HG02852 (cell line): ENCODE results near the gene ZRANB1.

ENCODE experiments used
- ATAC-seq: cut with Tn5 transposase; IDR thresholded peaks from one replicate; pipeline ENCODE4 v1.9.1; 2021; ENCODE audit warnings: mild to moderate bottlenecking, moderate library complexity; ENCODE audit not compliant: unreplicated experiment

Gene ZRANB1

GRCh38 chr10:124993345-124993708 is 51.4 kb downstream of the ZRANB1 start:
- ATAC-seq, result no peak

DNA sequence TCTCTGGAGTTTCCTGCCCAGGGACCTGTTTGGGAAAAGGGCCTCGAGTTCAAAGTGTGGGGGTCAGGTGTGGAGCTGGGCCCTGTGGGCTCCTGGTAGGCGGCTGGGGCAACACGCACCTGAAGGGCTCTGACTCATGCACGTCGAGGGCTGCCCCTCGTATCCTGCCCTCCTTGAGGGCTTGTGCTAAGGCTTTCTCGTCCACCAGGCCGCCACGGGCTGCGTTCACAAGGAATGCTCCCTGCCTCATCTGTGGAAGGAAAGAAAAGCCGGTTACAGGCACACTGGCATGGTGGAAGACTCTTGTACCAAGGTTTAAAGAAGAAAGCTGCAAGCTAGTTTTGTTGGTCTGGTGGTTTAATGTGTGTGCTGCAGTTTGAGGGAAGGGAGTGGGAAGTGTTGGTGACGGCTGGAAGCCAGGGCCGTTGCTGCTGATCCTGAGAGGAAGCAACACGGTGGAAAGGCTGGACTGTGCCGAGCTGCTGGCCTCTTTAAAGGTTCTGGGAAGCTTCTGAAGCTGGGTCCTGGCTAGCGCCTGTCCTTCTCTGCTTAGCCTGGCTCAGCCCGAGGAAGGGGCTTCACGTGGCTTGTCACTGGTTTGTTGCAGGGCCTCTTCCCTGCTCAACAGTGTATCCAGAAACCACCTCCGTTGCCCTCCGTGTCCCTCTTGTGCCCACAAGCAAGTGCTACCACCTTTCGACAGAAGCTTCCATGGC is 52.0 kb downstream of the ZRANB1 start:
- no peak for ATAC-seq

DNA sequence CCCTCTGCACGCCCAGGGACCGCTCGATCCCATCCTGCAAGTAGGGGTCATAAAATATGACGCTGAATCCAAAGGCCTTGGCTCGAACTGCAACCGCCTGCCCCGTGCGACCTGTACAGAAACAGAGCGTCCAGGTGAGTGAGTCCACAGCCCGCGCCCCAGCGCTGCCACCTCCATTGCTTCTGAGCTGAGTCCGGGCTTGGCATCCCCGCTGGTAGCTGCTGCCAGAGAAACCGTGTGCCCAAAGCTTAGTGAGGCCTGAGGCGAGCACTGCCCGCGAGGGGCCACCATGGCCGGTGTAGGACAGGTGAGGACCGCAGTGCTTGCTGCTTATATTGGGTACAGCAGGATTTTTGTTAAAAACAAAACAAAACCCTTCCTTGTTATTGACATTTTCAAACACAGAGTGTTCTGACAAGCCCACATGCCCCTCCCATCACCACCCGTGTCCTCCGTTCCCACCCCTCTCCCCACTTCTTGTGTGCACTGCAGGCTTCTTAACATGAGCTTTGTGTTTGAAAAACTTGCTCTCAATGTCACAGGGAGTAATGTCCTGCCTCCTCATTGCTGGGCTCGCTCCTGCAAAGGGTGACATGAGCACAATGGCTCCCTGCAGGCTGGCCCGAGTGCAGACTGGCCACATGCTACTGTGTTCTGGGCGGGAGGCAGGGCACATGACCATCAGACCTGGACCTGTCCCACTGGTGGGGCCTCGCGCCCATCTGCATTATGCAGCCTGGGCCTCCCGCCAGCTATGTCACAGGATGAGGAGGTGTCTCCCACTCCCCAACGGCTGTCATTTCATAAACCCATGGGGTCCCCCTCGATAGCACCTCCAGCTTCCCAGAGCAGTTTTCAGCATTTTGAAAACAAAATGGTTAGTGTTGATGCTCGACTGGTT is 52.9 kb downstream of the ZRANB1 start:
- ATAC-seq, result no peak

DNA sequence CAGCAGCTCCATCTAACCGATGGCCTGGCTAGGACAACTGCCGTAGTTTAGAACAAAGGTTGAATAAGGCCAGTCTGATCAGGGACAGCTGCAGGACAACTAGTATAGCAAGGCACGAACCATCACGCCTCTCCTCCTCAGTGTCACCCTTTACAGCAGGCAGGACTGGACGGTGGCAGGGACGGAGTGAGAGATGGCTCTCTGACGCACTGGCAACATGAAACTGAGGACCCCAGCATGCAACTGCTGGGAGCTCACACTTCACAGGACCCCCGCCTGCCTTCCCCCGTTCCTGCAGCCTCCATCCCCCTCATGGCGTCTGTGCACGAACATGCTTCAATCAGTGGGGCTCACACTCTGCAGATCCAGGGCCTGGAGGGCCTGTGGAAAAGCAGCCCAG is 53.7 kb downstream of the ZRANB1 start:
- ATAC-seq, result no peak

DNA sequence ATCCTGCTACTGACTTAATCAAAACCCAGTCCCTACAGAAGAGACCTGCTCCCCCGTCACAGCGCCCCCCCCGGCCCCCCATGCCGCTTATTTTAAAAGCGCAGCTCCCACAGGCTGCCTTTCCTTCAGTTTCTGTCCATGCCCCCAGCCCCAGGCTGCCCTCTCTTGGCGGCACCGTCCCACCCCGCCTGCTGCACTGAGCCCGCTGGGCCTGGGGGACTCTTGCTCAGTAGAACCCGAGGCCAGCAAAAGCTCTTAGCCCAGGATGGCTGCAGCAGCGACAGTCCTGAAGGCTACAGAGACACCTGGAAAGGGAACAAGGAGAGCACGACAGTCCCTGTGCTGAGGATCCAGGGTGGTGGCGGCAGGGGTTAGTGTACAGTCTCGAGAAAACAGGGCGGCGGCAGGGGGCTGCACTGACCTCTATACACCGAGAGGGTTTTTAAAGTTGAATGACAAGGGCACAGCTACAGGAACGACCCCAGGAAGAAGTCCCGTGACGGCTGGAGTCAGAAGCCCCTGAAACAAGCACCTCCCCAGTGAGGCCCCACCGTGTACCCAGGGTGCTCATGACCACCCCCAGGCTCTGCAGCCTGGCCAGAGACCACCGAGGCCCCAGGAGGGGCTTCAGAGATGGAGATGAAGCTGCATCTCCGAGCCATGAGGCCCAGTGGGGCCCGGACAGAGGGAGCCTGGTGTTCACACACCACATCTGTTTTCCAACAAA is 54.4 kb downstream of the ZRANB1 start:
- no peak for ATAC-seq

GRCh38 chr10:124996854-124997215 is 54.9 kb downstream of the ZRANB1 start:
- ATAC-seq, result no peak

DNA sequence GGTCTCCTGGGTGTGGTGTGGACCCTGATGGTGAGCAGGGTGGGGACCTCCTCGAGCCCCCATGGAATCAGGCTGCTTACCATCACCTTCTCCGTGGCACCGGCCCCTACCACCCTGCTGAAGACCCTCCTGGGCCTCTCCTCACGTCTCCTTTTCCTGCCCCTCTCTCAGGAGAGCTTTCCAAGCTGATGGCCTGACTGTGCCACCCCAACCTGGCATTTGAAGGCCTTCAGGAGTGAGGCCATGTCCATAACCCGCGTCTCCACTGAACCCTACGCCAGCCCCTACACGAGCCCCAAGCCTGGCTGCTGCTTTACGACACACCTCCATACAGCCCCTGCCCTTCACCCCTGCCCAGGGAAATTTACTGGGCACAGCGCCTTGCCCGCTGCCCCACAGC is 55.4 kb downstream of the ZRANB1 start:
- ATAC-seq, result no peak

DNA sequence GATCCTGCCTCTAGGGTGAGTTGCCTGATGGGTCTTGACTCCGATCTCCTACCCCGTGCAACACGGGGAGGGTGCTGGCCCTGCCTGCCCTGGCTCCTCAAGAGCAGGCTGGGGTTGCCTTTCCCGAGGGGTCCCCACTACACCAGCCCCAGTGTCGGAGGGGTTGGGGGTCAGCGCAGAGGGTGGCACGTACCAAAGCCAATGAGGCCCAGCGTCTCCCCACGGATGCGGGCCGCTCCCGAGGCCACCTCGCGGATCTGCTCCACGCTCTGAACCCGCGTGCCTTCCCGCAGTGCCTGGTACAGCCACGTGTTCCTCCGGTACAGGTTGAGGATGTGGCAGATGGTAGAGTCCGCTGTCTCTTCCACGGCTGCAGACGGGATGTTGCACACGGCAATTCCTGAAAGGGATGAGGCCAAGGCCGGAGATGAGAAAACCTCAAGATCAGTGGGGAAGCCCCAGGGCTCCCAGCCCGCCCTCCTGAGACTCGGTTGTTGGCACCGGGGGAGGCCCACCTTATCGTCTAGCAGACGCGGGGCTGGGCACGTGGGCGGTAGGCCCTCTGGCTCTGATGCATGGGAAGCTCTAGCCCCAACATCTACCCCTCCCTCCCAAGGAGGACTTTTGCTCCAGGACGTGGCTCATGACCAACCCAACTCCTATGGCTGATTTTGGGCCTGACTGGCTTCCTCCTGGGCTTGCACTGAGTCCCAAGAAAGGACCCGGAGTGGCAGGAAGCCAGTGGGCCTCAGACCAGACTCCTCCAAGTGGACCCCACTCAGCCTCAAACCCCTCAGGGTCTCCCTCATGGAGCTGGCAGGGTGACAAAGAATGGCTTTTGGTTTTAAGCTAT is 56.1 kb downstream of the ZRANB1 start:
- no peak for ATAC-seq

- ATAC-seq, result no peak
Measured at GRCh38 chr10:124998624-124999291, 56.8 kb downstream of the ZRANB1 start.

GRCh38 chr10:124999433-125000365 is 57.8 kb downstream of the ZRANB1 start:
- no peak for ATAC-seq

DNA sequence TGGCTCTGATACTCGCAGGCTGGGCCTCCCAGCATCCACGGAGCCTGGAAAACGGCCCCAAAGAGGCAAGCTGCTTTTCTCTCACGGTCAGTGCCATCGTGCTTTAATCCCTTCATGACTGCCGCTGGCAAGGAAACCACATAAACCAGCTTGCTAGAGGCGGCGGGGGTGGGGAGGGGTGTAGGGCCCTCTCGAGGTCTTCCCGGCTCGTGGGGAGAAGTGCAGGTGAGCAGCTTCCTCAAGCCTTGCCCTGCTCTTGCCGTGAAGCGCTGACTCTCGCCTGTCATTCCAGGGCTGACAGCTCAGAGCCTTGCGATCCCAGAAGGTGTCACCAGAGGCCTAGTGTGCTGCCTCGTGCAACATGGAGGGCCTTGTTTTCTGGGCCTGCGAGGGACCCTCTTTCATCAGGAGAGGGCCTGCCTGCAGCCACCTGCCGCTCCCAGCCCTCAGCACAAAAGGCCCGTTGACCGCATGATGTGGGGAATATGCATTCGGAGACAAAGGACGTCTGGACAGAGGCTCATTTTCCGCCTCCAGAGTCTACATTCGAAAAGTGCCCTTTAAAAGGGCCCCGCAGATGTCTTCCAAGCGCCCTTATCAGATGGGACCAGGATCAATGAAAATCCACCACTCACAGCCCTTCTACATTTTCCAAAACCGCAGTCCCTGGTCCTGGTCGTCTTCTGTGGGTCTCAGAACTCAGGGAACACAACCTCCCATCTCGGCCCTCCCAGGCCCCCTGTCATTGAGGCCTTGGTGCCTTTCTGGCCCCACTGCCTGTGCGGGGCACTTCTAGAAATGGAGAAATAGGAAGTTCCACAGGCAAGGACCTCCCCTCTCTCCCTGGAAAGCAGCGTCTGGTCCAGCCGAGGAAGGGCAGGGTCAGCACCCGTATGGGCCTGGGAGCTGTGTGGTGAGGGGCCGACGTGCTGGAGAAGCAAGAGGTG is 58.7 kb downstream of the ZRANB1 start:
- ATAC-seq, result no peak

- no peak for ATAC-seq
Measured at GRCh38 chr10:125001313-125002046, 59.6 kb downstream of the ZRANB1 start.

DNA sequence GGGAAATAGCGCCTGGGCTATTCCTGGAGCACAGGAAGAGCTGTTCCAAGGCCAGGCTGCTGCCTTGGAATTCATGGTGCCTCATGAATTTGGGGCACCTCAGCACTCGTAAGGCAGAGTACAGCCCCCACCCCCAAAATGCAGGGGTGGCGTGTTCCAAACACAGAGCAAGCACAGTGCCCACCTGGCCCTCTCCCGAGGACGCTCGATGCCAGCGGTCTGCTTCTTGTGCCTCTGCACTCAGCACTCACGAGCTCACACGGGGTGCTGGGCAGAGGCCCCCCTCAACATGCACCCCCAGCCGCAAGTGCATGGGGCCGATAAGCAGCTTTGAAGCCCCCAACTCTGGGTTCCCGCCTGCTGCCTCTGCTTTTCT is 60.1 kb downstream of the ZRANB1 start:
- ATAC-seq, result no peak

DNA sequence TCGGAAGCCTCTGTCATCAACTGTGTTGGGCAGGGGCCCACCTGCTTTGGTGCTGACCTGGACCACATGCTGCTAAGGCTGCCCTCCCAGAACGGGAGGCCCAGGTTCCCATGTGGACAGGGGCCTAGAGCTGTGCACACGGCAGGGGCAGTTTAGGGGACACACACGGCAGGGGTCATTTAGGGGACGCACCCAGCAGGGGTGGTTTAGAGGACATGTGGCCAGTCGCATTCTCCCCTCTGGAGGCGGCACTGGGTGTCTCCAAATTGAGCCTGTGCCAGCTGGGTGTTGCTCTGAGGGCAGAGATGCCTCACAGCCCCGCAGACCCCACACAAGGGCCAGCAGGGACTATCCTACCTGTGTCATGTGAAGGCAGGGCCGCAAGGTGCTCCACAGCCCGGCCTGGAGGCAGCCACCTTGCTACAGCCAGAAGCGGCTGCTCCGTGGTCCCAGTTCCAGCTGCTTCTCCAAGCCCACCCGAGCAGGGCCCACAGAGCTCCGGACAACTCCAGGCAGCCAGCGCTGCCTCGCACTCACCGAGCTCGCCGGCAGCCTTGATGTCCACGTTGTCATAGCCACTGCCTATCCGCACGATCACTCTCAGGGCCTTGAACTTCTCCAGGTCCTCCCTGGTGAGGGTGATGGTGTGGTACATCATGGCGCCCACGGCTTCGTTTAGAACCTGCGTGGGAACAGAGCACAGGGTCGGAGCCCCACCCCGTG is 60.7 kb downstream of the ZRANB1 start:
- no peak for ATAC-seq

DNA sequence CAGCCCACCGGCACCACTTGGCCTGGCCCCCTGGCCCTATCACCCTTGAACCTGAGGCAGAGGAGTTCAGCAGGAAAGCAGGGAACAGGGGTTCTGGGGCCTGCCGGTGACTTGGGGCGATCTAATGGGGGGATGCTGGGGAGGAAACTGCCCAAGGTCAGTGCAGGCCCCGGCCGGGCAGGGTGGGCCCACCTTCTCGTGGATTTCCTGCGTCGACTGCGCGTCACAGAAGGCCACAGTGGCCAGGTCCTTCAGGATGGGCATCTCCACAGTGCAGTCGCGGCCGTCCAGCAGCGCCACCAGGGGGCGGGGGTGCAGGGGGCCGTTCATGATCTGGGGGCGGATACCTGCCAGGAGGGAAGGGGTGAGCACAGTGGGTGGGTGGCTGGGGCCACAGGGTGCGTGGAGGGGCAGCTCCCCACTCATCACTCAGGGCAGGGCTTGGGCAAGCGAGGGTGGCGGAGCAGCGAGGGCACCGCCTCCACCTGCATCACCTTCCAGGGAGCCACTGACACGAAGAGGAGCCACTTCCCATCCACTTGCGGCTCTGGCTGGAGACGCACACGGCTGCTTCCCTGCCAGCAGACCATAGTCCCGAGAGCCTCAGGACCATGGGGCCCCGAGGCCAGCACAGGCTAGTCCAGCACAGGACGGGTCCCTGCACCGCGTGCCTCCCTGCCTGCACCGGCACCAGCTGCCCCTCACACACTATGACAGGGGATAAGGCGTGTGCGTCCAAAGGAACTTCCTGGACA is 61.4 kb downstream of the ZRANB1 start:
- no peak for ATAC-seq

GRCh38 chr10:125003901-125004467 is 62.1 kb downstream of the ZRANB1 start:
- ATAC-seq, result no peak
